Rectal smooth muscle tissue (tissue), 1 donor: Measurements from ENCODE around the gene IL36RN.

ENCODE experiments used
- H3K27ac ChIP-seq: one replicate; pipeline ENCODE4 v1.7.0; 2013; ENCODE audit warnings: low read depth, low read length, inconsistent platforms
- H3K27me3 ChIP-seq: one replicate; pipeline ENCODE4 v1.7.0; 2013; ENCODE audit warnings: low read length; ENCODE audit not compliant: control insufficient read depth, insufficient read depth
- H3K36me3 ChIP-seq: one replicate; pipeline ENCODE4 v1.7.0; 2013; ENCODE audit warnings: low read length; ENCODE audit not compliant: control insufficient read depth, insufficient read depth
- H3K4me1 ChIP-seq: one replicate; pipeline ENCODE4 v1.7.0; 2013; ENCODE audit warnings: low read length; ENCODE audit not compliant: control insufficient read depth, insufficient read depth
- H3K4me3 ChIP-seq: one replicate; pipeline ENCODE4 v1.7.0; 2013; ENCODE audit warnings: low read length
- H3K9ac ChIP-seq: one replicate; pipeline ENCODE4 v1.7.0; 2013; ENCODE audit warnings: low read length

IL36RN gene

DNA sequence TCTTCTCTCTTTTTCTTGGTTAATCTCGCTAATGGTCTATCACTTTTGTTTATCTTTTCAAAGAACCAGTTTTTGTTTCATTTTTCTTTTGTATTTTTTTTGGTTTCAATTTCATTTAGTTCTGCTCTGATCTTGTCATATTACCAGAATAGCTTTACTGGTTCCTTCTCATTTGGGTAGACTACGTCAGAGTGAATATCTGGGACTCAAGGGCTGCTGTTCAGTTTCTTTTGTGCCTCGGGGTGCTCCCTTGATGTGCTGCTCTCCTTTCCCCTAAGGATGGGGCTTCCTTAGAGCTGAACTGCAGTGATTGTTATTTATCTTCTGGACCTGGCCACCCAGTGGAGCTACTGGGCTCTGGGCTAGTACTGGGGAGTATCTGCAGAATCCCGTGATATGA is 39.0 kb downstream of the IL36RN start:
- no peaks in the 10 kb centered on the region for H3K4me1 ChIP-seq
- H3K27ac ChIP-seq = no peak overlapping the region
- H3K36me3 ChIP-seq = no peaks in the 10 kb centered on the region
- no peak overlapping the region for H3K9ac ChIP-seq
- no peak overlapping the region for H3K4me3 ChIP-seq
- no peaks in the 10 kb centered on the region for H3K27me3 ChIP-seq

DNA sequence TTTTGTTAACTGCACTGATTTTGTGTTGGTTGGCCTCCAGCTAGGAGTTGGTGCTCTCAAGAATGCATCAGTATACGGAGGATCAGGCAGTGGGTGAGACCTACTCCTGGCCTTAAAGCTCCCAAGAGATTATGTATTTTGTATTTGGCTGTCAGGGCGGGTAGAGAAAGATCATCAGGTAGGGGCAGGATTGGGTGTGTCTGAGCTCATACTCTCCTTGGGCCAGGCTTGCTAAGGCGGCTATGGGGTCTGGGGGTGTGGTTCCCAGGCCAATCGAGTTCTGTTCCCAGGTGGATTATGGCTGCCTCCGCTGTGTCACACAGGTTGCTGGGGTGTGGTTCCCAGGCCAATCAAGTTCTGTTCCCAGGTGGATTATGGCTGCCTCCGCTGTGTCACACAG is 39.5 kb downstream of the IL36RN start:
- no peaks in the 10 kb centered on the region for H3K27me3 ChIP-seq
- H3K27ac ChIP-seq = no peak overlapping the region
- no peak overlapping the region for H3K4me3 ChIP-seq
- no peaks in the 10 kb centered on the region for H3K4me1 ChIP-seq
- H3K9ac ChIP-seq = no peak overlapping the region
- H3K36me3 ChIP-seq = no peaks in the 10 kb centered on the region

DNA sequence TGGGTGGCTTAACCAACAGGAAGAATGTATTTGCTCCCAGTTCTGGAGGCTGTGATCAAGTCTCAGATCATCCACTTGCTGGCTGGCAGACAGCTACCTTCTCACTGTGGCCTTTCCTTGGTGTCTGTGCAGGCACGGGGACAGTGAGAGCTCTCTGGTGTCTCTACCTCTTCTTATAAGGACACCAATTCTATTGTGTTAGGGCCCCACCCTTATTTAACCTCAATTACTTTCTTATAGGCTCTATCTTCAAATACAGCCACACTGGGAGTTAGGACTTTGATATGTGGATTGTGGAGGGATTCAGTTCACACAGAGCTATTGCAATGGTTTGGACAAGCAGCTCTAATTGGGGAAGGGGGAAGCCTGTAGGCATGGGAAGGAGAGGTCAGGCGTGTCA is 43.1 kb downstream of the IL36RN start:
- H3K36me3 ChIP-seq = no peaks in the 10 kb centered on the region
- no peak overlapping the region for H3K27ac ChIP-seq
- no peaks in the 10 kb centered on the region for H3K4me1 ChIP-seq
- H3K27me3 ChIP-seq = no peaks in the 10 kb centered on the region
- H3K9ac ChIP-seq = no peak overlapping the region
- no peak overlapping the region for H3K4me3 ChIP-seq

DNA sequence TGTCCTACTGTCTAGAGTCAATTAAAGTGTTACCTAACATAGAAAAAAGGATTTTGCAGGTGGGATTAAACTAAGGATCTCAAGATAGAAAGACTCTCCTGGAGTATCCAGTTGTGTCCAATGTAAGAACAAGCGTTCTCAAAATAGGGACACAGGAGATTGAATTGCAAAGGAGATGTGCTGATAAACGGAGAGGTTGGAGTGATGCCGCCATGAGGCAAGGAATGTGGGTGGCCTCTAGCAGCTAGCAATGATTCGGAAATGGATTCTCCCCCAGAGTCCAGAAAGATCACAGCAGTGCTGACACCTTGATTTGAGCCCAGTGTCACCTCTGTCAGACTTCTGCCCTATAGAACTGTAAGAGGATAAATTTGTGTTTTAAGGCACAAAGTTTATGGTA is 44.3 kb downstream of the IL36RN start:
- Histone ChIP-seq H3K27me3 (no peaks in the 10 kb centered on the region), H3K4me1 (no peaks in the 10 kb centered on the region), H3K27ac (no peak overlapping the region), H3K4me3 (no peak overlapping the region), H3K9ac (no peak overlapping the region), H3K36me3 (no peaks in the 10 kb centered on the region)

DNA sequence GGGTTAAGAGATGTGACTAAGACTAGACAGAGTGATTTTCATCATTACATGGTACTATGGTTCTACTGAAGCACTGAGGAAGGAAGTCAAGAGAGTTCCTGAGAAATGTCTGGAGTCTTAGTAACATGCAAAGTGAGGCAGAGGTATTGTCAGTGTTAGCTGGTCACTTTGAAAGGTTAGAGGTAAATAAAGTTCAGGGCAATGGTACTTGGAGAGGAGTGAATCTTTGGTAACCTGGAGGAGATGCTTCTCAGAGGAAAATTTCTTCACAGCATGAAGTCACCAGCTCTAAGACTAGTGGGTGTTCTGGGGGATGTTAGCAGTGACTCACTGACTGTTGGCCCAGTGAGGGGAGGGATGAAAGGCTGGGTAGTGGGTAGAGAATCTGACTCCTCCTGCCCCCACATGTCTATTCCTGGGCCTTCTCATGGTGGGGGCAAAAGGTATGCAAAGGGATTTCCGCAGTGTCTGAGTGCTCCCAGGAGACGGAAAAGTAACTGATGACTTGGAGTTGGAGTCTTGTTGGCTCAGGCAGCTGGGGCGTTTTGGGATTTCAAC is 45.1 kb downstream of the IL36RN start:
- H3K36me3 ChIP-seq = no peaks in the 10 kb centered on the region
- no peaks in the 10 kb centered on the region for H3K4me1 ChIP-seq
- H3K9ac ChIP-seq = no peak overlapping the region
- H3K27ac ChIP-seq = no peak overlapping the region
- H3K4me3 ChIP-seq = no peak overlapping the region
- no peaks in the 10 kb centered on the region for H3K27me3 ChIP-seq

DNA sequence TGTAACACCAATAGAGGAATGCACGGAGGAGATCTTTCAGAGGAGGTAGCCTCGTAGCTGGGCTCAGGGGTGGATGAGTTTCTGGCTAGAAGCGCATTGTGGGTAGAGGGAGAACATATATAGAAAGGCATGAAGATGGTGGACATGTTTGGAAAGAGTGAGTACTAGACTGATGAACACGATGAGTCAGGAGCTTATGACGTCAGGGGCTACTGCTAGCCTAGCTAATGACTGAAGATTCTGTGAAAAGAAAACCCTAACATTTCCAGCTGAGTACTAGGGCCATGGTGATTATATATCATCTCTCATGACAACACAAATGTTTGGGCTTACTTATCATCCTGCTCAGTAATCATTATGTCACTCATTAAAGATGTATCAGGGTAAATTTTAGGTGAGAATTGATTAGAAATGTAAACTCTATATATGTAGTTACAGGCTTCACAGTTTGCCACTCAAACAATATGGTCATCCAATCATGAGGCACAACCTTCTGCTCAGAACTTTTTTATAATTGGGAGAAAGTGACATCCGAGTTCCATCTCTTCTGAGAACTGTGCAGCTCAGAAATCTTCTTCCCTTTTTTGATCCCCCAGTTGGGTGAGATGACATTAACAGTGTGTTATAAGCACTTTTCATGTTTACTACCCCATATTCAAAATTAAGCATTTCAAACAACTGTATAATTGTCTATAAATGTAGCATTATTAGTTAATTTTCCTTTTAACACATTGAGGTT is 46.2 kb downstream of the IL36RN start:
- Histone ChIP-seq H3K36me3 (no peaks in the 10 kb centered on the region), H3K4me1 (no peaks in the 10 kb centered on the region), H3K27ac (no peak overlapping the region), H3K4me3 (no peak overlapping the region), H3K27me3 (no peaks in the 10 kb centered on the region), H3K9ac (no peak overlapping the region)

DNA sequence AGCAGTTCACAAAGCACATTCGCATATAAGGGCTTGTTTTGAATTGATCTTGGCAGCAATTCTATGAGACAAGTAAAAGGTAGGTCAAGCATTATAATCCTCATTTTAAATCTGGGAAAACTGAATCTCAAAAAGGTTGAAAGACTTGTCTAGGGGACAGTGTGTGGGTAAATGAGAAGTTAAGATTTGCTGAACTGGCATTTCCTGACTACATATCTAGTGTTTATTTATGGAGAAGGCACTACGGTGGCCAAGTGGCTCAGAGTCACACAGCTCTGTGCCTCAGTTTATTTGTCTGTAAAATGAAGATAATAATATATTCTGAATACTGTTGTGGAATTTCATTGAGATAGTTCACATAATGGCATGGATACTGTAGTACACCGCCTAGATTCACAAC is 52.1 kb downstream of the IL36RN start:
- Histone ChIP-seq H3K4me3 (no peak overlapping the region), H3K27ac (no peak overlapping the region), H3K36me3 (no peaks in the 10 kb centered on the region), H3K27me3 (no peaks in the 10 kb centered on the region), H3K9ac (no peak overlapping the region), H3K4me1 (no peaks in the 10 kb centered on the region)

DNA sequence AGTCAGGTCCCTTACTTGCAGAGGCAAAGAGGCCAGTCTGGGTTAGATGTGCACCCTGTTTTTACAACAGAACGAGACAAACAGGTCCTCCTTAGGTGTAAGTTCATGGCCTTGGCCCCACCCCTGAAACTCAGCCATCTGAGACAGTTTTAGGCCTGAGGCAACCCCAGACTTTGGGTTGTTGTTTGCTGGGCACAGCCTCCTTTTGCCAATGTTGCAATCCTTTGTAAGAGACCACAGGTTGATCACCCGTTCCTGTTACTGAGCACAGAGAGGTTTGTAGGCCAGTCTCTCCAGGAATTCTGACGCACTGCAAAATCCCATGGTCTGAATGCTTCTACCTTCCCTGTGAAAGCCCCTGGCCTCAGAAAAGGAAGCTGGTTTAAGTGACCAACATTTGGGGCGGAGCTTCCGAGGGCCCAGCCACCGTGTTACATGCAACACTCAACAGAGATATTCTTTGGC is 52.9 kb downstream of the IL36RN start:
- Histone ChIP-seq H3K27ac (no peak overlapping the region), H3K36me3 (no peaks in the 10 kb centered on the region), H3K27me3 (no peaks in the 10 kb centered on the region)

DNA sequence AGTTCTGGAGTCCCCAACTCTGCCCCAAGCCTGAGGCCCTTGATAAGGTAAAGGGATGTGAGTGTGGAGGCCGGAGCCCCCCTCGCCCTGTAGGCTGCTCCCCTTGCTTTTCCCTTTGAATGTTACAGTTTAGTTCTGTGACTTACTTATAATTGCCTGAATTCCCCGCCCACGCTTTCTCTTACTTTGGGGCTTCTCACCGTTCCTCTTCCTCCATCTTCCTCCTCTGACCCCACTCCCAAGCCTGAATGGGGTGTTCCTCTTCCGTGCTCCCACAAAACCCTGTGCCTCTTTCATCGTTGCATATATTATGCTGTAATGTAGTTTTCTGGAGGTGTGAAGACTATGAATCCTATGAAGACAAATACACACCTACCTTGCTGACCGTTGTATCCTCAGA is 53.4 kb downstream of the IL36RN start:
- no peaks in the 10 kb centered on the region for H3K27me3 ChIP-seq
- H3K4me1 ChIP-seq = no peaks in the 10 kb centered on the region
- no peak overlapping the region for H3K27ac ChIP-seq
- no peaks in the 10 kb centered on the region for H3K36me3 ChIP-seq
- no peak overlapping the region for H3K4me3 ChIP-seq
- no peak overlapping the region for H3K9ac ChIP-seq

More for the DNA sequence above, 52.9 kb downstream of the IL36RN start:
- H3K9ac ChIP-seq = no peak overlapping the region
- no peak overlapping the region for H3K4me3 ChIP-seq
- no peaks in the 10 kb centered on the region for H3K4me1 ChIP-seq

DNA sequence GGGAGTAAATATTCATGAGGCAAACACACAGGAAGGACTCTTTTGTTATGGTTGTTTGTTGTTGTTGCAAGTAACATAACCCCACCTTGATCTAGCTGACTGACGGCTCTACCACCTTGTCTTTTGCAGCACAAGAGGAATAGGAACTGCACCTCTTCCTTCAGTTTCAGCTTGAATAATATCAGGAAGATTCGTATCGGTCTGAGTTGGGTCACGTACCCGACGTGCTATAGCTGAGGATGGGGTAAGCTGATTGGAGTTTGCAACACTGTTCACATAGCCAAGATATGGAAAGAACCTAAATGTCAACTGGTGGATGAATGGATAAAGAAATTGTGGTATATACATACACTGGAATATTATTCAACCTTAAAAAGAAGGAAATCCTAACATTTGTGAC is 53.9 kb downstream of the IL36RN start:
- Histone ChIP-seq H3K4me1 (no peaks in the 10 kb centered on the region), H3K9ac (no peak overlapping the region), H3K4me3 (no peak overlapping the region), H3K36me3 (no peaks in the 10 kb centered on the region), H3K27ac (no peak overlapping the region), H3K27me3 (no peaks in the 10 kb centered on the region)

DNA sequence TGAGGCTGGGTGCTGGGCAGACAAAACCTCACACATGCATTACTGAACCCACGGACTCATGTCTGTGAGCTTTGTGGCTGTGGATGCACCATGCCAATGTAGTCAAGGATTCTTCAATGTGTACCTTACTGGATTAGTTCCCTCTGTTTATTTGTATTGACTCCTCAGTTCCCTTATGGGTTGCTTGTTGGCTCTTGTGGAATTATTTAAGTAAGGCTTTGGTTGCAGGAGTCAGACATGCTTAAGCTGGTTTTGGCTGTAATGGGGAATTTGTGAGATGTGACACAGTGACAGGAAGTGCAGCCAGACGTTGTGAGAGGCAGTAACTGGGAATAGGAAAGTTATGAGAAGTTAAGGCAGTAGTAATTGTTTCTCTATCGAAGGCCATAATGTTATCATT is 54.8 kb downstream of the IL36RN start:
- H3K36me3 ChIP-seq = no peaks in the 10 kb centered on the region
- no peak overlapping the region for H3K27ac ChIP-seq
- H3K9ac ChIP-seq = no peak overlapping the region
- no peaks in the 10 kb centered on the region for H3K27me3 ChIP-seq
- no peak overlapping the region for H3K4me3 ChIP-seq
- no peaks in the 10 kb centered on the region for H3K4me1 ChIP-seq
